A673 (cell line): ENCODE measurements around the gene C11orf54. TPM values are rescaled to one million over a fixed set of nuclear protein-coding genes. Genes with fewer than 3 reads are reported as not detected.

Experiments used
- BruUV-seq: library from RNA; stranded (reverse); fragments of 400-500 nt; replicated peaks from 2 replicates; lab custom pipeline; 2021; lab: Mats Ljungman, UMichigan
- CTCF ChIA-PET: fragments of 300-600 bp; sonication (Branson Sonifier 250); formaldehyde crosslinking; loops from one replicate; lab custom pipeline; 2022; ENCODE audit warnings: antibody characterized with exemption; lab: Charles Lee
- POLR2A ChIA-PET: fragments of 300-600 bp; sonication (Branson Sonifier 250); formaldehyde crosslinking; loops from one replicate; lab custom pipeline; 2022; ENCODE audit warnings: antibody characterized with exemption; ENCODE audit not compliant: low non-redundant PET; lab: Charles Lee
- DNase-seq: peaks from one replicate; pipeline ENCODE4 v3.0.0-alpha.2; 2015; ENCODE audit warnings: low spot score
- H3K27ac ChIP-seq: fragments of 200-600 bp; sonication (generic); 2 replicates; pipeline ENCODE4 v1.5.1; 2016; ENCODE audit warnings: mixed run types, low read depth, mild to moderate bottlenecking, mixed read lengths, antibody characterized with exemption, low read length; ENCODE audit not compliant: poor library complexity, severe bottlenecking
- H3K27me3 ChIP-seq: fragments of 200-600 bp; sonication (generic); replicated peaks from 2 replicates; pipeline ENCODE4 v1.6.1; 2017; ENCODE audit warnings: mixed run types, low read depth, mild to moderate bottlenecking, mixed read lengths, antibody characterized with exemption, low read length; ENCODE audit not compliant: insufficient read depth, poor library complexity
- H3K36me3 ChIP-seq: fragments of 200-600 bp; sonication (generic); 2 replicates; pipeline ENCODE4 v1.6.1; 2016; ENCODE audit warnings: mixed run types, mild to moderate bottlenecking, mixed read lengths, antibody characterized with exemption, low read length; ENCODE audit not compliant: insufficient read depth, poor library complexity, severe bottlenecking
- H3K4me1 ChIP-seq: fragments of 200-600 bp; sonication (generic); 2 replicates; pipeline ENCODE4 v1.6.1; 2017; ENCODE audit warnings: mixed run types, mild to moderate bottlenecking, mixed read lengths, antibody characterized with exemption, low read length; ENCODE audit not compliant: insufficient read depth, poor library complexity, severe bottlenecking
- H3K4me3 ChIP-seq: fragments of 200-600 bp; sonication (generic); 2 replicates; pipeline ENCODE4 v1.5.1; 2016; ENCODE audit warnings: low read depth, mixed run types, mild to moderate bottlenecking, mixed read lengths, low read length; ENCODE audit not compliant: poor library complexity, severe bottlenecking
- H3K9me3 ChIP-seq: fragments of 200-600 bp; sonication (generic); 2 replicates; pipeline ENCODE4 v1.6.1; 2016; ENCODE audit warnings: mixed run types, low read depth, mild to moderate bottlenecking, mixed read lengths, antibody characterized with exemption, low read length; ENCODE audit not compliant: poor library complexity, severe bottlenecking
- EZH2 ChIP-seq: fragments of 200-600 bp; sonication (generic); IDR thresholded peaks from 2 replicates; pipeline ENCODE4 v1.6.1; 2017; ENCODE audit warnings: borderline replicate concordance, low read depth, mild to moderate bottlenecking, mixed read lengths, antibody characterized with exemption, low read length; ENCODE audit not compliant: poor library complexity, severe bottlenecking
- intact Hi-C: fragments of 100-400 bp; cut with micrococcal nuclease; formaldehyde crosslinking; loops from one replicate; pipeline ENCODE4 v1.10.0; 2022; ENCODE audit not compliant: unreplicated experiment
- total RNA-seq: library from RNA; stranded (reverse); gene quantifications from 2 replicates; pipeline ENCODE4 v1.2.3, GENCODE V29; 2021
- TF ChIP-seq, protein P1 (sequence below): fragments of 300-800, 200-600 bp; sonication (generic); conservative IDR thresholded peaks from 2 replicates; pipeline ENCODE4 v1.5.1; 2017; ENCODE audit warnings: low read depth, mild to moderate bottlenecking, antibody characterized with exemption, low read length, moderate library complexity, mixed read lengths

The C11orf54 gene
- total RNA-seq, 1 experiment from 2014 or later, result 26.2 TPM

- H3K27ac ChIP-seq, result no peak overlapping the region
- DNase-seq, result no peak
- ChIA-PET CTCF (no interaction called here), POLR2A (no interaction called here)
- H3K4me3 ChIP-seq, result no peak overlapping the region
- no peaks in the 10 kb centered on the region for H3K4me1 ChIP-seq
- no peak for TF ChIP-seq EZH2
- TF ChIP-seq, protein P1, sequence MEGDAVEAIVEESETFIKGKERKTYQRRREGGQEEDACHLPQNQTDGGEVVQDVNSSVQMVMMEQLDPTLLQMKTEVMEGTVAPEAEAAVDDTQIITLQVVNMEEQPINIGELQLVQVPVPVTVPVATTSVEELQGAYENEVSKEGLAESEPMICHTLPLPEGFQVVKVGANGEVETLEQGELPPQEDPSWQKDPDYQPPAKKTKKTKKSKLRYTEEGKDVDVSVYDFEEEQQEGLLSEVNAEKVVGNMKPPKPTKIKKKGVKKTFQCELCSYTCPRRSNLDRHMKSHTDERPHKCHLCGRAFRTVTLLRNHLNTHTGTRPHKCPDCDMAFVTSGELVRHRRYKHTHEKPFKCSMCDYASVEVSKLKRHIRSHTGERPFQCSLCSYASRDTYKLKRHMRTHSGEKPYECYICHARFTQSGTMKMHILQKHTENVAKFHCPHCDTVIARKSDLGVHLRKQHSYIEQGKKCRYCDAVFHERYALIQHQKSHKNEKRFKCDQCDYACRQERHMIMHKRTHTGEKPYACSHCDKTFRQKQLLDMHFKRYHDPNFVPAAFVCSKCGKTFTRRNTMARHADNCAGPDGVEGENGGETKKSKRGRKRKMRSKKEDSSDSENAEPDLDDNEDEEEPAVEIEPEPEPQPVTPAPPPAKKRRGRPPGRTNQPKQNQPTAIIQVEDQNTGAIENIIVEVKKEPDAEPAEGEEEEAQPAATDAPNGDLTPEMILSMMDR, result no peak
- no peaks in the 10 kb centered on the region for H3K27me3 ChIP-seq
- no TSS peak for BruUV-seq
- H3K9me3 ChIP-seq, result no peaks in the 10 kb centered on the region
- no peaks in the 10 kb centered on the region for H3K36me3 ChIP-seq
- intact Hi-C loops, result no loop called here
Observed at GRCh38 chr11:93770160-93770559, 28.7 kb downstream of the C11orf54 start.

- DNase-seq, result no peak
- no TSS peak for BruUV-seq
- intact Hi-C loops, result no loop called here
- Histone ChIP-seq H3K27me3 (no peaks in the 10 kb centered on the region), H3K9me3 (no peaks in the 10 kb centered on the region), H3K36me3 (no peaks in the 10 kb centered on the region), H3K4me3 (no peak overlapping the region), H3K27ac (no peak overlapping the region), H3K4me1 (no peaks in the 10 kb centered on the region)
- ChIA-PET POLR2A (no interaction called here), CTCF (no interaction called here)
- TF ChIP-seq, protein P1, result no peak
Observed at GRCh38 chr11:93772123-93772522, 30.7 kb downstream of the C11orf54 start.

GRCh38 chr11:93773045-93773477 lies 31.6 kb downstream of the C11orf54 start:
- no peak overlapping the region for H3K4me3 ChIP-seq
- TF ChIP-seq EZH2, result no peak
- TF ChIP-seq, protein P1, result no peak
- no peak overlapping the region for H3K27ac ChIP-seq
- ChIA-PET CTCF (no interaction called here), POLR2A (no interaction called here)
- no peaks in the 10 kb centered on the region for H3K36me3 ChIP-seq
- no TSS peak for BruUV-seq
- H3K9me3 ChIP-seq, result no peaks in the 10 kb centered on the region
- H3K4me1 ChIP-seq, result no peaks in the 10 kb centered on the region
- intact Hi-C loops, result no loop called here
- DNase-seq, result no peak
- no peaks in the 10 kb centered on the region for H3K27me3 ChIP-seq
